ENCODE data around the gene TUBA3E. TPM values are rescaled to one million over a fixed set of nuclear protein-coding genes. Genes with fewer than 3 reads are reported as not detected.

Gene TUBA3E
- total and polyA plus RNA-seq, 2 of the 8 experiments (the other 6 are each of a cell fraction or from before 2014, with no cell fraction given), result not detected

GRCh38 chr2:130245976-130246375, 47.7 kb upstream of the TUBA3E start:
- WGBS, 2 experiments (ENCODE audit: extremely low coverage in 1 of 2, insufficient coverage in 1 of 2, insufficient read length in 1 of 2, insufficient replicate concordance in 2 of 2, low coverage in 1 of 2, low lambda C conversion rate in 2 of 2, missing lambda C conversion rate in 1 of 2), result 89% methylated on average over 3 of the region's 3 CpGs; no CpG with 5 or more reads in 1 of the 2 experiments
- H3K79me1 ChIP-seq (ENCODE audit: low read depth, low read length), result no peaks in the 10 kb centered on the region
- H2AFZ ChIP-seq (ENCODE audit: low read length), result no peak overlapping the region
- no peaks in the 10 kb centered on the region for H3K79me2 ChIP-seq (ENCODE audit: control insufficient read depth in 1 of 2, insufficient read depth in 2 of 2, low read length in 2 of 2)
- H2BK20ac ChIP-seq (ENCODE audit: low read length), result no peak overlapping the region
- H3K23me2 ChIP-seq (ENCODE audit: low read depth, low read length), result no peaks in the 10 kb centered on the region
- POLR2A ChIA-PET (ENCODE audit: partially characterized antibody), result no interaction called here
- no peak overlapping the region for H3K4me3 ChIP-seq (ENCODE audit: extremely low read depth in 1 of 4, insufficient read depth in 2 of 4, low read depth in 3 of 4, low read length in 4 of 4)
- no peak for FAIRE-seq
- H4K5ac ChIP-seq (ENCODE audit: insufficient read length, low read depth, low read length), result no peak overlapping the region
- H4K91ac ChIP-seq (replicated peaks; ENCODE audit: insufficient read length, low read length), result no peak overlapping the region
- H3K23ac ChIP-seq (ENCODE audit: insufficient read length), result no peak overlapping the region
- no peaks in the 10 kb centered on the region for H3K4me1 ChIP-seq (replicated peaks in 1 of 4; ENCODE audit: control insufficient read depth in 3 of 4, insufficient read depth in 4 of 4, low read length in 3 of 4)
- CTCF ChIA-PET (ENCODE audit: partially characterized antibody), result no interaction called here
- H3K36me3 ChIP-seq (ENCODE audit: control insufficient read depth in 2 of 4, insufficient read depth in 4 of 4, low read length in 3 of 4), result no peaks in the 10 kb centered on the region
- H3K56ac ChIP-seq (replicated peaks; ENCODE audit: insufficient read length, low read depth, low read length), result no peak overlapping the region
- no peak overlapping the region for H3K27ac ChIP-seq (ENCODE audit: low read depth, low read length)
- H3K27me3 ChIP-seq (replicated peaks in 1 of 4; ENCODE audit: control insufficient read depth in 3 of 4, extremely low read depth in 1 of 4, insufficient read depth in 3 of 4, low read length in 3 of 4), result no peaks in the 10 kb centered on the region
- H4K8ac ChIP-seq (ENCODE audit: extremely low read depth, insufficient read depth, low read length), result no peak overlapping the region
- no peak overlapping the region for H2BK5ac ChIP-seq (ENCODE audit: low read depth, low read length)
- no peak overlapping the region for H2AK5ac ChIP-seq (ENCODE audit: low read depth, low read length)
- no peaks in the 10 kb centered on the region for H3K9me3 ChIP-seq (ENCODE audit: insufficient read depth in 2 of 2, low read depth in 1 of 2, low read length in 1 of 2)
- H3K18ac ChIP-seq (ENCODE audit: extremely low read depth, low read length), result no peak overlapping the region
- no peak overlapping the region for H3K14ac ChIP-seq (ENCODE audit: insufficient read length)
- no peak overlapping the region for H2BK12ac ChIP-seq (ENCODE audit: low read depth, low read length)
- no peak overlapping the region for H2BK120ac ChIP-seq (replicated peaks; ENCODE audit: low read depth, low read length)
- no peaks in the 10 kb centered on the region for H4K20me1 ChIP-seq (replicated peaks in 1 of 2; ENCODE audit: control insufficient read depth in 1 of 2, insufficient read depth in 2 of 2, low read length in 2 of 2)
- H3K9ac ChIP-seq (replicated peaks in 1 of 4; ENCODE audit: extremely low read depth in 1 of 4, low read depth in 3 of 4, low read length in 3 of 4), result no peak overlapping the region
- DNase-seq (ENCODE audit: low read depth in 1 of 2, low spot score in 2 of 2), result no peak
- H3K4me2 ChIP-seq (ENCODE audit: insufficient read depth in 1 of 2, low read depth in 2 of 2, low read length in 2 of 2), result no peak overlapping the region
- no peak overlapping the region for H3K4ac ChIP-seq (replicated peaks; ENCODE audit: insufficient read length, low read depth, low read length)
- H2BK15ac ChIP-seq (ENCODE audit: low read length), result no peak overlapping the region
- no peak for TF ChIP-seq TAF1 (IDR thresholded peaks at IDR 0.05; ENCODE audit: low read depth, low read length)
- TF ChIP-seq ZNF274 (IDR thresholded peaks at IDR 0.05; ENCODE audit: borderline replicate concordance, extremely low read depth, low read length), result no peak
- no peak for TF ChIP-seq MAX (IDR thresholded peaks at IDR 0.05)
- no peak for TF ChIP-seq CREB1 (IDR thresholded peaks at IDR 0.05)
- TF ChIP-seq JUN (IDR thresholded peaks at IDR 0.05; ENCODE audit: low read depth, low read length), result no peak
- no peak for TF ChIP-seq RXRA (IDR thresholded peaks at IDR 0.05; ENCODE audit: insufficient read depth, low read depth, low read length)
- no peak for TF ChIP-seq TAF7 (optimal IDR thresholded peaks at IDR 0.05; ENCODE audit: borderline replicate concordance, low read depth, low read length)
- no peak for TF ChIP-seq SP4 (IDR thresholded peaks at IDR 0.05; ENCODE audit: low read length)
- TF ChIP-seq SRF (IDR thresholded peaks at IDR 0.05; ENCODE audit: low read depth, low read length), result no peak
- TF ChIP-seq CBX5 (IDR thresholded peaks at IDR 0.05; ENCODE audit: low read depth, low read length), result no peak
- no peak for TF ChIP-seq CHD2 (IDR thresholded peaks at IDR 0.05; ENCODE audit: low read length)
- TF ChIP-seq ASH2L (IDR thresholded peaks at IDR 0.05; ENCODE audit: low read length), result no peak
- no peak for TF ChIP-seq CHD1 (IDR thresholded peaks at IDR 0.05; ENCODE audit: low read depth, low read length)
- no peak for TF ChIP-seq BRCA1 (IDR thresholded peaks at IDR 0.05; ENCODE audit: low read depth, low read length)
- no peak for TF ChIP-seq ATF2 (IDR thresholded peaks at IDR 0.05; ENCODE audit: low read length)

Data from H1 (cell line).